GM19043 (cell line): ENCODE measurements around the gene DDX39B.
"Not testable (repeated sequence)": the region's sequence is repeated elsewhere in the genome, so short reads cannot be mapped to it uniquely, and the experiment has no call there.

Source experiments
- ATAC-seq: cut with Tn5 transposase; IDR thresholded peaks from one replicate; pipeline ENCODE4 v1.9.1; 2021; ENCODE audit warnings: low read depth; ENCODE audit not compliant: unreplicated experiment

Gene DDX39B

DNA sequence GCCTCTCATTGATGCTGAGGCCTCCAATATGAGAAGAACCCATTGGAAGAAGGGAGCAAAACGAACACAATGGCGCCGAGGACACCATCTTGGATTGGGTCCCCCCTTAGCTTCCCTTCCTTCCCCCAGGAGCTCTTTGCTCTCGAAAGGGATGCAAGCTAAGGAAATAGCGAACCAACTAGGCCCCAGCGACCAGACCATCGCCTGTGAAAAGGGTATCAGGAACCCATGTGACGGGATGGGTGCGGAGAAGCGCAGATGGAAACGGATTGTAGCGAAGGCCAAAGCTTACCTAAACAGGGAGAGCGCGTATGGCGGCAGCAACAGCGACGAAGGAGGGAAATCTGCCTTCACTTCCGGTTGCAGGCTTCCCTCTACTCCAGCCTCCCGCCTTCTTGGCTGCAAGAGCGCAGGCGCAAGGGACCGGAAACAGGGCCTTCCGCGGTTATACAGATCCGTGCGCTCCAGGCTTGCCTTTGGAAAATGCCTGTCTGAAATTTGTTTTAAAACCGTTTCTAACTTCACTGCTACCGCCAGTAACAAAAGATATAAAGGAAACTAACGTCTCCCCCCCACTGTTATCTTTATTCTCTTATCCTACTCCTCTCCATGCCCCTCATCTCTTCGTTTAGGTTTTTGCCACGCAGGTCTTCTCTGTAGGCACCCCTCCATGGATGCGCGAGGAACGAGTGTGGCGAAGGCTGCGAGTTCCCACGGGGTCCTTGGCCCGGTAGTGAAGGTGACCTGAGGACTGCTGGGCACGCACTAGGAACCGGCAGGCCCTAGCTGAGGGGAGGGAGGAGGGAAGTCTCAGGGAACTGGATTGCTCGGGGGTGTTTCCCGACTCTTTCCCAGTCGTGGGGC is at the start of gene DDX39B:
Gene DDX39B (minus strand): TSS at position 346 of the 864 bp plus-strand sequence. CDS start 1,471 bp downstream, outside the sequence.
- peak; percentile 46 for ATAC-seq

DNA sequence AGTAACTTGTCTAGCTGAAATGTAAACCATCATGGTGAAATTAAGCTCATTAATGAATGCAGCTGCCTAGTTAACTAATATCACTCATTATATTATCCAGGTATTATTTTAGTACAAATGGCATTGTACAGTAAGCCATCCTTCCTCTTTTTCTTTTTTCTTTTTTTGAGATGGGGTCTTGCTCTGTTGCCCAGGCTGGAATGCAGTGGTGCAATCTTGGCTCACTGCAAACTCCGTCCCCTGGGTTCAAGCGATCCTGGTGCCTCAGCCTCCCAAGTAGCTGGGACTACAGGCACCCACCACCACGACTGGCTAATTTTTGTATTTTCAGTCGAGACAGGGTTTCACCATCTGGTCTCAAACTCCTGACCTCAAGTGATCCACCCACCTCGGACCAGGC is 48.9 kb upstream of the DDX39B start:
- ATAC-seq = not testable (repeated sequence)

DNA sequence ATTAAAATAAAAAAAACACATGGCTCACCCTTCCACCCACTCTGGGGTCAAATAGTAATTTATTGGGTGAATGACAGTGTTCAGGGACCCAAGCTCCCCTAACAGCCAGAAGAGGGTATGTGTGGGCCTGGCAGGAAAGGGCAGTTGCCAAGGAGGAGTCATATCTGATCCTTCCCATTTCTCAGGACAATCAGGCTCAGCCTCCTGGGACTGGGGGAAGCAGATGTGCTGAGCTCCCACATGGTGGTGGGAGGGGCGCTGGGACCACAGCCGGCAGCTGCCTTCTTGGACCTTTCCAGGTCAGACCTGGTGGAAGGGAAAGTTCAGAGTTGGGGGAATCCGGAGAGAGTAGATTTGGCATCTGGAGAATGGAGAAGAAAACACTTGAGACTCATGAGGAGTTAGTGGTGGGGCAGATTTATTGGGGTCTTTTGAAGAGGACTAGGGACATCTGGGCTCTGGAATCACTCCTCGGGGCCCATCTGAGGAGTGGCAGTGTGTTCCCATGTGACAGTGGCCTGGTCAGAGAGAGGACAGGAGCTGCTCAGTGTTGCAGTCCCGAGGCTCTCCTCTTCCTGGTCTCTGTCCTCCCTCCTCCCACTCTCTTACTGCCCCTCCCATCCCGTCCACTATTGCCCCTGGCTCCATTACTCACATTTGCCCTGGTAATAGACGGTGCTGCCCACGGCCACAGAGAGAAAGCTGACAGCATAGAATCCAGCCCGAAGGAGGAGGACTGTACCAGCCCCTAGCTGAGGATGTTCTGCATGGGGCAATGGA is 47.3 kb upstream of the DDX39B start:
- no peak for ATAC-seq

DNA sequence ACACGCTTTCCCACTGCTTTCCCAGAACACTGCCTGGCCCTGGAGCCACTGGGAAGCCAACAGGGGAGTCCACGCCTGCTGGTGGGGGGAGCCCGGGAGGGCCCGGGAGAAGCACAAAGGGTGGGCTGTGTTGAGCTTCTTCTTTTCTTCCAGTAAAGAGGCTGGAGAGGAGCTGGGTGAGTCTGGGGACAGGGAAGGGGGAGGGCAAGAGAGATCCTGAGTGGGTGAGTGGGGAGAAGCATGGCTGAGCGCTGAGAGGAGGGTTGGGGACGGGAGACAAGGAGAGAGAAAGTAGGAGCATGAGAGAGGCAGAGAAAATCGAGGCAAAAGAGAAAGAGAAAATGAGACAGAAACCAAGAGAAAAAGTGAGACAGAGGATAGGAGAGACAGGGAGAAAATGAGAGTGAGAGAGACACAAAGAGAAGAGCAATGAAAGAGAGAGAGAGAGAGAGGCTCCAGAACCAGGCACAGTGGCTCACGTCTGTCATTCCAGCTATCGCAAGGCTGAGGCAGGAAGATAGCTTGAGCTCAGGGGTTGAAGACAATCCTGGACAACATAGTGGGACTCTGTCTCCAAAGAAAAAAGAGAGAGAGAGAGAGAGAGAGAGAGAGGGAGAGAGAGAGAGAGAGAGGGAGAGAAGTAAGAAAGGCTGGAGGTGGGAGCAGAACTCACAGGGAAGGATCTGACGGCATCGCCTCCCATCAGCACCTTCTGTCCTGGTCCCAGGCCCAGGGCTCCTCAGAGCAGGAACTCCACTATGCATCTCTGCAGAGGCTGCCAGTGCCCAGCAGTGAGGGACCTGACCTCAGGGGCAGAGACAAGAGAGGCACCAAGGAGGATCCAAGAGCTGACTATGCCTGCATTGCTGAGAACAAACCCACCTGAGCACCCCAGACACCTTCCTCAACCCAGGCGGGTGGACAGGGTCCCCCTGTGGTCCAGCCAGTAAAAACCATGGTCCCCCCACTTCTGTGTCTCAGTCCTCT is 46.3 kb upstream of the DDX39B start:
- ATAC-seq = no peak

DNA sequence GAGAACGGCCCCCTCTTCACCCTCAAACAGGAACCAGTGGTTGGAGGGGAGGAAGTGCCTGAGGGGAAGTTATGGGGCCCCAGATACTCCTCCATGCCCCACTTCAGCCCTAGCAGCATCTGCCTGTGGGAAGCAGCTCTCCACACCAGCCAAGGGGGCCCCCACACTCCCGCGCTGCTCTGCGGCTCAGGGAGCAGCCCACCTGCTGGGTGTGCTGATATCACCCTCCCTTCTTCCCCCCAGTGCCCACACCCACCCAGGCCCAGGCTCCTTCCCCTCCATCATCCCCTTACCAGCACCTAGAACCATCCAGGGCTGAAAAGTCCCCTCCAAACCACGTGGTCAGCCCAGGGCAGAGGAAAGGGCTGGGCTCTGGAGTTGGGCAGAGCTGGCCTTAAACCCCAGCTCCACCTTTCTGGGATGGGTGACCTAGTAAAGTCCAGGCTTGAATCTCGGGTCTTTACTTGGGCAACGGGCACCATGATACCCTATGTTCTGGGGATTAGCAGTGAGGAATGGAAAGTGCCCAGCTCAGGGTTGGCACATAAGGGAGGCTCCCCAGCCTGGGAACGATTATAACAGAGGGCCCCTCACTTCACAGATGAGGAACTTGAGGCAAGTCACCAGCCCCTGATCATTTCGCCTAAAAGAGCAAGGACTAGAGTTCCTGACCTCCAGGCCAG is 44.9 kb upstream of the DDX39B start:
- no peak for ATAC-seq

DNA sequence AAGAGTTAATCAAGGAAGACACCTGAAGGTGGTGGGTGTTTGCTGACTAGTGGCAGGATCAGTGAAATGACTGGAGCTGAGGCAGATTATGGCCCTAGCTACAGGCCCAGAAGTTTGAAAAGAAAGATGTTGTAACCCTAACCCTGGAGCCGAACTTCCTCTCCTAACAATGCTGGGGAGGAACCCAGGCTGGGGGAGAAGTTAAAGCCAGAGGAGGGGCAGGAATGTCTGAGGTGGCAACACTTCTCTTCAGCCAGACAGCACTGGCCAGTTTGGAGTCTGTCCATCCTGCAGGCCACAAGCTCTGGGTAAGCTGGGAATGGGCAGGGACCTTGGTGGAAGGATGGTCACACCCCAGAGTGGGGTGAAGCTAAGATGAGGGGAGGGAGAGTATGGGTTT is 44.2 kb upstream of the DDX39B start, which contains the start of gene LST1:
Gene LST1 (plus strand): TSS at position 270 of the 400 bp plus-strand sequence. CDS start 1,023 bp downstream, outside the sequence.
- no peak for ATAC-seq

DNA sequence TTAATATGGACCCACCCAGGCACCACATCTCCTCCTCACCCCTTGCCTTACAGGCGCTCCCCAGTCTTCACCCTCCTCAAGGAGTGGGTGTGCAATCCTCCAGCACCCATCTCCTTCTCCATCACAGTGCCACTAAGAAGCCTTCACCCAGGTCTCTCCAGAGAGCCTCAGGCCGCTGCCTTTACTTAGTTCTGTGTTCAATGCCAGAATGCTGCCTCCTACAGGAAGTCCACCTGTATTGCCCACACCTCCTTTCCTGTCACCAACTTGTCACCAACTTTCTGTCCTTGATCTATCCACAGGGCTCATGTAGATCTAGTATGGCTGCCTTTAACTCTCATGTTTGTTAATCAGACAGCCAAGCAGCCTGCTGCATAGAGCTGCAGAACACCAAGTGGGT is 43.7 kb upstream of the DDX39B start:
- ATAC-seq = no peak

DNA sequence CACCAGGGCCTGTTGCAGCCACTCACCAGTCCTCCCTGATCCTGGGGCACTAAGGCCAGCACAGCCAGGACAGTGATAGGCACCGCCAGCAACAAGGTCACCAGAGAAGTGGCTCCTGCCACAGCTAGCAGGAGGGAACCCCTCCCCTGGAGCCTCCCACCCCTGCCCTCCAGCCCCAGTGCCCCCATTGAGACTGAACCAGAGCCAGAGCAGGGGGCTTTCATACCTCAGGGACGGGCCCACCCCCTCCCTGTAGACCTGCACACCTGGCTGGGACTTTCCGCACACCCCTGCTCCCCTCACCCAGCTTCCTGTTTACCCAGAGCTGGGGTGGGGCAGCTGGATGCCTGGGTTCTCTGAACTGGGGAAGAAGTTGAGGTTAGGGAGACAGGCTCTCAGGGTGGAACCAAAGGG is 40.4 kb upstream of the DDX39B start, which contains the start of gene LTB:
Gene LTB (minus strand): TSS at position 195 of the 414 bp plus-strand sequence. CDS start 7 bp downstream, at position 188.
- ATAC-seq = no peak

DNA sequence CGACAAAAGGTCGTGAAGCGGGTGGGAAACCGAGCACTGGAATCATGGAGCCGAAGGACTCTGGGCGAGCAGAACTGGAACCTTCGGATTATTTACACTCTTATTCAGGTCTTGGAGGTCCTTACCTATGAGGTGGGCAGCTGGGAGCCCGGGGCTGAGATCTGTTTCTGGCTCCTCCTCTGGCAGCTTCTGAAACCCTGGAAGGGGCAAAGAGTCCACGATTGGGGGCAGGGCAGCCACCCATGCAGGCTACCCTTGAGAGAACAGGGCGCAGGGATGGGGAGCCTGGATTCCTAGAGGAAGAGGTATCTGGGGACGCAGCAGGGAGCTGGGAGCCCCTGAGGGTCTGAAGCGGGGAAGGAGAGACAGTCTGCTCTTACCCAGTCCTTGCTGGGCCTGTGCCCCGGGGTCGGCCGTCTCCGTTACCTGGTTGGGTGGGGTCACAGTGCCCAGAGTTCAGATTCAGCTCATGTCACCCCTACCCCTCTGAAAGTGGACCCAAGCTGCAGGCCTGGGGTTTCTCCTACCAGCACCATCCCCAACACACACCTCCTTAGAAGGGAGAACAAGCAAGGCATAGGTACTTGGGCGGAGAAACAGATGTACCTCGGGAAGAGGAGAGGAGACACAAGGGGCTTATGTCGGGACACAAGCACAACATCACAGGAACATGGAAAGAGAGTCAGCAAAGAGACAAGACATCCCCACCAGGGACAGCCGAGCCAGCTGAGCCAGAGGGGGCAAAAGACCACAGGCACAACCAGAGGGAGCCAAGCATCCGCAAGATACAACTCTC is 39.8 kb upstream of the DDX39B start:
- ATAC-seq = no peak

DNA sequence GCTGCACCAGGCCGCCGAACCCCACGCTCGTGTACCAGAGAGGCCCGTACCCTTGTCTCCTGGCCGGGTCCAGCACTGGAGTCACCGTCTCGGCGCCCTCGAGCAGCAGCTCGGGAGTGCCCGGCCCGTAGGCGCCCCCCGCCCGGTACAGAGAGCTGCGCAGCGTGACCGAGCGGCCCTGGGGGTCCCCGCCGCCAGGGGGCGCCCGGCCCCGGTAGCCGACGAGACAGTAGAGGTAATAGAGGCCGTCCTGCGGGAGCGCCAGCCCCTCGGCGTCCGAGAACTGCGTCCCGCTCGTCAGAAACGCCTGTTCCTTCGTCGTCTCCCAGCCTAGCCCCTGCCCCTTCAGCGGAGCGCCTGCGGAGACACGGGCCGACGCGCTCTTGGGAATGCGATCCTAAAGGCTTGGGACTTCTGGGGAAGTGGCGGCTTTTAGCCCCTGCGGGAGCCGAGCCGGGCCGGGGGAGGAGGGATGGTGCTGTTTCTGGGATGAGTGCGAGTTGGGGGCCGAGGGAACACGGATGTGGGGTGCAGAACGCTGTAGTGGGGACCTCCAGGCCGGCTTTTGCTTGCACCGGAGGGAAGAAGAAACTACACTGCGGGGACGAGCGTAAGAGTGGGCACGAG is 39.1 kb upstream of the DDX39B start:
- peak; percentile 58 for ATAC-seq

DNA sequence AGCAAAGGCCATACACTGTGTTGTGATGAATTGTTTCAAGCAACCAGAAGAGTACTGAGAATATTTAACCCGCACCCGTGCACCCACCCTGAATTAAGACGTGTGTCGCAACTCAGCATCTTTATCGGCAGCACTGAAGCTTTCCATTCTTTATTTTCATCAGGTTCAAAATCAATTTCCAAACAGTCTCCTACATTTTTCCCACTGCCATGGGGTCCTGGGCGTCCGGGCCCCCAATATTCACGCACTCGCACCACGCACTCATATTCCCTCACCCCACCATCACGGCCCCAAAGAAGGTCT is 38.6 kb upstream of the DDX39B start:
- ATAC-seq = no peak

DNA sequence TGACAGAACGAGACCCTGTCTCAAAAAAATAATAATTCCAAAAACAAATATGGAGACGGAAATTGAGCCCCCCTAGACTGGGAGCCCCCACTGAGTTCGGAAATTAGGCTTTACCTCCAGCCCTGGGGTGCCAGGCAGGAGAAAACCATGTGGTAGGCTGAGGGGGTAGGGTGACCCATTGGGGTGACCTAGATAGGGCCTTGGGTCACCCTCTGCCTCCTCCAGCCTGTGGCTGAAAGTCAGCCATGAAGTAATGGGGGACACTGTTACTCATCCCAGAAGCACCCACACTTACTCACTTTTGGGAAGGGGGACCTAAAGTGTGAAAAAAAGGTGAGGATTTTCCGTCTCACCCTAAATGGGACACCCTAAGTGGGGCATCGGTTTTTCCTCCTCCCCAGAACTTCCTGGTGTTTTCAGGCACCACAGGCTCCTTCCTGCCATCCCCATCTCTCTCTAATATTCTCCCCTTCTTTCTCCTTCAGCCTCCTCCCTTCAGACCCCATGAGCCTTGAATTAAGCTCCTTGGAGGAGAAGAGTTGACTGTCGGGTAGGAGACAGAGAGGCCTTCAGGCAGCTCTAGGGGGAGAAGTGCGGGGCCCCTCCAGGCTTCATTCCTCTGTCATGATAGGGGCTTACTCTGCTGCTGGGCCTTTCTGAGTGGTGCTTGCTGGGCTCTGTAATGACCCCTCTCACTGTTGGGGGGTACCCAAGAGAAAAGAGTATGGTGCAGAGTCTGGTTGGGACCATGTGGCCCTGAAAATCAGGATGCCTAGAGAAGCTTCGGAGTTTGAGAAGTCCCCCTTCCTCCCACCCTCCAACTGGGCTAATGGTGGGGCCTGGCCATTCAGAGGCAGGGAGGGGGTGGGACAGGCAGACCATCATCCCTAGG is 38.0 kb upstream of the DDX39B start:
- no peak for ATAC-seq

DNA sequence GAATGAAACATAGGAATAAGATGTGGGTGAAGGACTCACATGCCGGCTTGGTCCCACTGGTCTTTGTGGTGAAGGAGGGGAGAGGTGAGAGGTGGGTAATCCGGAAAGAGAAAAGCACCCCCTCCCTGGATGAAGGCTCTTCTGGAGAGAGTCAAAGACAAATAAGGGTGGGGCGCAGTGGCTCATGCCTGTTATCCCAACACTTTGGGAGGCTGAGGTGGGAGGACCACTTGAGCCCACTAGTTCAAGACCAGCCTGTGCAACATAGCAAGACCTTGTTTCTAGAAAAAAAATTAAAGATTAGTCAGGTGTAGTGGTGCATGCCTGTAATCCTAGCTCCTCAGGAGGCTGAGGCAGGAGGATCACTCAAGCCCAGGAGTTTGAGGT is 37.3 kb upstream of the DDX39B start:
- ATAC-seq = no peak

DNA sequence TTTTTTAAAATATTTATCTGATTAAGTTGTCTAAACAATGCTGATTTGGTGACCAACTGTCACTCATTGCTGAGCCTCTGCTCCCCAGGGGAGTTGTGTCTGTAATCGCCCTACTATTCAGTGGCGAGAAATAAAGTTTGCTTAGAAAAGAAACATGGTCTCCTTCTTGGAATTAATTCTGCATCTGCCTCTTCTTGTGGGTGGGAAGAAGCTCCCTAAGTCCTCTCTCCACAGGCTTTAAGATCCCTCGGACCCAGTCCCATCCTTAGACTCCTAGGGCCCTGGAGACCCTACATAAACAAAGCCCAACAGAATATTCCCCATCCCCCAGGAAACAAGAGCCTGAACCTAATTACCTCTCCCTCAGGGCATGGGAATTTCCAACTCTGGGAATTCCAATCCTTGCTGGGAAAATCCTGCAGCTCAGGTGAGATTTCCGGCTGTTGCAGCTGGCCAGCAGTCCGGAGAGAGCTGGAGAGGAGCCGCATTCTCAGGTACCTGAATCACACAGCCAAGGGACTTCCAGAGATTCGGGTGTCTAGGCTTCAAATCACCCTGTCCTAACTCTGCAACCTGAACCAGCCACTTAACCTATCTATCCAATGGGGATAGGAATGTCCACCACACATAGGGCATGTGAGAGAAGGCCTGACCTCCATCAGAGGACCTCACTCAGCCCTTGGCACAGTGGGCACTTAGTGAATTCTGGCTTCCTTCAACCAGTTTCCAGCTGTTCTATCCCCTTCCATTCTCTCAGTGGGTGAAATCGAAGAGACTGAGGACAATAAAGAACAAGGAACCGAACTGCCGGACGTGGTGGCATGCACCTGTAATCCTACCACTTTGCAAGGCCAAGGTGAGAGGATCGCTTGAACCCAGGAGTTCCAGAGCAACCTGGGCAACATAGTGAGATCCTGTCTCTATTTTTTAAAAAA is 36.6 kb upstream of the DDX39B start:
- ATAC-seq = no peak

DNA sequence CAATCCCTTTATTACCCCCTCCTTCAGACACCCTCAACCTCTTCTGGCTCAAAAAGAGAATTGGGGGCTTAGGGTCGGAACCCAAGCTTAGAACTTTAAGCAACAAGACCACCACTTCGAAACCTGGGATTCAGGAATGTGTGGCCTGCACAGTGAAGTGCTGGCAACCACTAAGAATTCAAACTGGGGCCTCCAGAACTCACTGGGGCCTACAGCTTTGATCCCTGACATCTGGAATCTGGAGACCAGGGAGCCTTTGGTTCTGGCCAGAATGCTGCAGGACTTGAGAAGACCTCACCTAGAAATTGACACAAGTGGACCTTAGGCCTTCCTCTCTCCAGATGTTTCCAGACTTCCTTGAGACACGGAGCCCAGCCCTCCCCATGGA is 35.8 kb upstream of the DDX39B start:
- no peak for ATAC-seq

DNA sequence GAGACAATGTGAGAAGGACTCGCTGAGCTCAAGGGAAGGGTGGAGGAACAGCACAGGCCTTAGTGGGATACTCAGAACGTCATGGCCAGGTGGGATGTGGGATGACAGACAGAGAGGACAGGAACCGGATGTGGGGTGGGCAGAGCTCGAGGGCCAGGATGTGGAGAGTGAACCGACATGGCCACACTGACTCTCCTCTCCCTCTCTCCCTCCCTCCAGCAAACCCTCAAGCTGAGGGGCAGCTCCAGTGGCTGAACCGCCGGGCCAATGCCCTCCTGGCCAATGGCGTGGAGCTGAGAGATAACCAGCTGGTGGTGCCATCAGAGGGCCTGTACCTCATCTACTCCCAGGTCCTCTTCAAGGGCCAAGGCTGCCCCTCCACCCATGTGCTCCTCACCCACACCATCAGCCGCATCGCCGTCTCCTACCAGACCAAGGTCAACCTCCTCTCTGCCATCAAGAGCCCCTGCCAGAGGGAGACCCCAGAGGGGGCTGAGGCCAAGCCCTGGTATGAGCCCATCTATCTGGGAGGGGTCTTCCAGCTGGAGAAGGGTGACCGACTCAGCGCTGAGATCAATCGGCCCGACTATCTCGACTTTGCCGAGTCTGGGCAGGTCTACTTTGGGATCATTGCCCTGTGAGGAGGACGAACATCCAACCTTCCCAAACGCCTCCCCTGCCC is 35.2 kb upstream of the DDX39B start:
- no peak for ATAC-seq
